Activated CD8-positive, alpha-beta memory T cell treated with anti-CD3 and anti-CD28 coated beads, Interleukin-2, amount 50 U/mL, for 4 hours (primary cell): ENCODE data around the gene PTGES3.
A peak's percentile ranks its signal among the peaks of the same experiment; 100 is the strongest.

Experiments
- DNase-seq: peaks from one replicate; pipeline ENCODE4 v3.0.0-alpha.2; 2020

The PTGES3 gene

GRCh38 chr12:56645717-56646446 is 42.2 kb downstream of the PTGES3 start, which contains the start of gene ATP5F1B:
Gene ATP5F1B, minus strand, starts transcription at chr12:56645984. Its CDS starts 21 bp downstream, at chr12:56645963.
- DNase-seq = peak; percentile 83

GRCh38 chr12:56645201-56645716 is 42.8 kb downstream of the PTGES3 start:
- DNase-seq = no peak

GRCh38 chr12:56644654-56645053 is 43.4 kb downstream of the PTGES3 start:
- no peak for DNase-seq

GRCh38 chr12:56641219-56641618 is 46.9 kb downstream of the PTGES3 start:
- DNase-seq = no peak

GRCh38 chr12:56637621-56638020 is 50.5 kb downstream of the PTGES3 start:
- DNase-seq = no peak

- DNase-seq = peak; percentile 89
Observed at GRCh38 chr12:56636675-56637540, 51.2 kb downstream of the PTGES3 start.

GRCh38 chr12:56635806-56636674 is 52.0 kb downstream of the PTGES3 start:
- peak; percentile 79 for DNase-seq

- peak; percentile 60 for DNase-seq
Observed at GRCh38 chr12:56634837-56635791, 53.0 kb downstream of the PTGES3 start.

- peak; percentile 30 for DNase-seq
Observed at GRCh38 chr12:56634242-56634836, 53.7 kb downstream of the PTGES3 start.

- DNase-seq = no peak
Observed at GRCh38 chr12:56633468-56634241, 54.4 kb downstream of the PTGES3 start.

- DNase-seq = no peak
Observed at GRCh38 chr12:56632701-56633467, 55.2 kb downstream of the PTGES3 start.

- DNase-seq = peak; percentile 71
Observed at GRCh38 chr12:56631790-56632700, 56.0 kb downstream of the PTGES3 start.

GRCh38 chr12:56630180-56630632 is 57.9 kb downstream of the PTGES3 start, which contains the start of gene BAZ2A:
Gene BAZ2A, minus strand, starts transcription at chr12:56630326. Its CDS starts 12,796 bp downstream, at chr12:56617530.
- DNase-seq = peak; percentile 85

GRCh38 chr12:56629459-56630179 is 58.5 kb downstream of the PTGES3 start:
- peak; percentile 59 for DNase-seq

GRCh38 chr12:56628671-56629458 is 59.2 kb downstream of the PTGES3 start:
- peak; percentile 53 for DNase-seq

GRCh38 chr12:56626701-56627100 is 61.4 kb downstream of the PTGES3 start:
- no peak for DNase-seq
